Fibroblast of mammary gland (primary cell): ENCODE results near the gene ATXN7L1.

ENCODE experiments used
- DNase-seq: peaks from one replicate; pipeline ENCODE4 v3.0.0-alpha.2; 2010; ENCODE audit warnings: low read depth
- H3K4me3 ChIP-seq: 2 replicates; pipeline ENCODE4 v1.5.1; 2011; ENCODE audit warnings: low read depth, mild to moderate bottlenecking, low read length, moderate library complexity; ENCODE audit not compliant: control insufficient read depth
- TF ChIP-seq, protein P1 (sequence below): conservative IDR thresholded peaks from 2 replicates; pipeline ENCODE4 v1.5.1; 2011; ENCODE audit warnings: low read depth, low read length, inconsistent platforms; ENCODE audit not compliant: control insufficient read depth, insufficient read depth

The ATXN7L1 gene

GRCh38 chr7:105881439-105881838 is 5.0 kb upstream of the ATXN7L1 start:
- DNase-seq, result no peak
- H3K4me3 ChIP-seq, result no peak overlapping the region
- TF ChIP-seq, protein P1, sequence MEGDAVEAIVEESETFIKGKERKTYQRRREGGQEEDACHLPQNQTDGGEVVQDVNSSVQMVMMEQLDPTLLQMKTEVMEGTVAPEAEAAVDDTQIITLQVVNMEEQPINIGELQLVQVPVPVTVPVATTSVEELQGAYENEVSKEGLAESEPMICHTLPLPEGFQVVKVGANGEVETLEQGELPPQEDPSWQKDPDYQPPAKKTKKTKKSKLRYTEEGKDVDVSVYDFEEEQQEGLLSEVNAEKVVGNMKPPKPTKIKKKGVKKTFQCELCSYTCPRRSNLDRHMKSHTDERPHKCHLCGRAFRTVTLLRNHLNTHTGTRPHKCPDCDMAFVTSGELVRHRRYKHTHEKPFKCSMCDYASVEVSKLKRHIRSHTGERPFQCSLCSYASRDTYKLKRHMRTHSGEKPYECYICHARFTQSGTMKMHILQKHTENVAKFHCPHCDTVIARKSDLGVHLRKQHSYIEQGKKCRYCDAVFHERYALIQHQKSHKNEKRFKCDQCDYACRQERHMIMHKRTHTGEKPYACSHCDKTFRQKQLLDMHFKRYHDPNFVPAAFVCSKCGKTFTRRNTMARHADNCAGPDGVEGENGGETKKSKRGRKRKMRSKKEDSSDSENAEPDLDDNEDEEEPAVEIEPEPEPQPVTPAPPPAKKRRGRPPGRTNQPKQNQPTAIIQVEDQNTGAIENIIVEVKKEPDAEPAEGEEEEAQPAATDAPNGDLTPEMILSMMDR, result no peak

DNA sequence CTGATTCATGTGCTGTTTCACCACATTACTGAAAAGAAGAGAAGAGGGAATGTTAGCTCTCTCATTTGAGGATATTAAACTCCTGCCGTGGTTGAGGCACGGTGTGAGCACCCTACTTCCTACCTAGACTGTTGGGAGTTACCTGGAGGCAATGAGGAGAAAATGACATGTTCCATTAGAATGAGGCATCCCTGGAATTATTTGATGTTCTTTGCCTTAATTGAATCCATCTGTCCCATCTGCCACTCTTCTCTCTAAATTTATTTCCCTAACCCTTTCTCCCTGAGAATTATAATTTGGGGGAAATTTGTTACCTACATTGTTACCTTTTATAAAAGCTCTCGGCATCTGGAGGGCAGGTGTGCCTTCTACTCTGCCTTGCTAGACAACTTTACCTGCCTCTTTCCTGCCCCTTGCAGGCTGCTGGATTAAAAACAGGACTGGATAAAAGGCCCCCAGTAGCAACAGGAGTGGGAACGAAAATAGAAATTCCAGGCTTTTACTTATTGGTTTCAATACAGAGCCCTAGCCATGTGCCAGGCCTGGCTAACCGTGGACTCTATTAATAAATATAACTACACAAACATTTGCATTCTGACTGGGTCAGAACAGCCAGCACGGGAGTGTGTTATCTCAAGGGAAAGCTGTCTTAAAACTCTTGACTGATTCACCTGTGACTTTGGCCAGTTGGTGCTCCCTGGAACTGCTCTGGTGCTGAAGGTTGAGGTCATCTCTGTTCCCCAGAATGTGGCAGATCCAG is 4.4 kb upstream of the ATXN7L1 start:
- TF ChIP-seq, protein P1, result no peak
- H3K4me3 ChIP-seq, result no peak overlapping the region
- DNase-seq, result no peak

DNA sequence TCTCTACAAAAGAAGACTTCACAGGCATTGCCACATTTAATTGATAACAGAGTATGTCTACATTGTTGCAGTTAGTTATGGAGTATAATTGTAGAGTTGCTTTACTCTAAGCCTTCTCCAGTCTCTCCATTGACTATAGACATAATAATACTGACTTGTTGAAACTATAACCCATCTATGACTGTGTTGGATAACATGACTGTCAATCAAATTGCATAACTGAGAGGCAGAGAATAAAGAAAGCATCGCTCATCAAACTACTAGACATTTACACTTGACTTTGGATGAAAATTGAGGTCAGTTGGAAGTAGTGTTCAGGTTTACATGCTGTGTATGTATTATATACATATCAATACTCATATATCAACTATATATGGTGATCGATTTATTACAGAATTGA is 3.4 kb upstream of the ATXN7L1 start:
- TF ChIP-seq, protein P1, result no peak
- no peak for DNase-seq
- no peak overlapping the region for H3K4me3 ChIP-seq

DNA sequence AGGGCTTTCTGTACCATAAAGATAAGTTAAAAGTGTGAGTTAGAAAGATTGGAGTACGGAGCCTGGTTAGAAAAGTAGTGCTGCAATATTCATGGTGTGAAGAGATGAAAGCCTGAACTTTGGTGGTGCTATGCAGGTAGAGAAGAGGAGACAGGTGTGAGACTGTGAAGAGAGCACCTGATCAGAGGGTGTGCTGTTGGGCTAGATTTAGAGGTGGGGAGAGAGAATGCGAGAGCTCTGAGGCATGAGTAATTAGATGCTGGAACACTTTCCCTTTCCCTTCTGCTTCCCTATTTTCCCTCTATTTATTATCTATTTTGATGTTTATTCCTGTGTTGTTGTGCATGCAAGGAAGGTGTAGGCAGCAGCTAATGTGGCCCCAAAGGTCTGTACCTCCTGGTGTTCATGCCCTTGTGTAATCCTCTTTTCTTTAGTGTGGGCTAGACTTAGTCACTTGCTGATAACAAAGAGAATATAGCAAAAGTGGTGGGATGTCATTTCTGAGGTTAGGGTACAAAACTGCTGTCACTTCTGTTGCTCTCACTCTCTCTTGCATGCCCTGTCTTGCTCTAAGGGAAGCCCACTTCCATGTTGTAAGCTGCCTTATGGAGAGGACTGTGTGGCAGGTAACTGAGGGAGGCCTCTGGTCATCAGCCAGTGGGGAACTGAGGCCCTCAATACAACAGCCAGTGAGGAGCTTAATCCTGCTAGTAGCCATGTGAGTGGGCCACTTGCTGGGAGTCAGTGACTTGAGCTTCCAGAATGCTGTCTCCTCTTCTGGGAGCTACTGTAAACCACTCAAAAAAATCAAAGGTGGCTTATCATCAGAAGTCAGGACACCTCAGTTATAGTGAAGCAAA is 2.6 kb upstream of the ATXN7L1 start:
- no peak for DNase-seq
- H3K4me3 ChIP-seq, result no peak overlapping the region
- TF ChIP-seq, protein P1, result no peak

DNA sequence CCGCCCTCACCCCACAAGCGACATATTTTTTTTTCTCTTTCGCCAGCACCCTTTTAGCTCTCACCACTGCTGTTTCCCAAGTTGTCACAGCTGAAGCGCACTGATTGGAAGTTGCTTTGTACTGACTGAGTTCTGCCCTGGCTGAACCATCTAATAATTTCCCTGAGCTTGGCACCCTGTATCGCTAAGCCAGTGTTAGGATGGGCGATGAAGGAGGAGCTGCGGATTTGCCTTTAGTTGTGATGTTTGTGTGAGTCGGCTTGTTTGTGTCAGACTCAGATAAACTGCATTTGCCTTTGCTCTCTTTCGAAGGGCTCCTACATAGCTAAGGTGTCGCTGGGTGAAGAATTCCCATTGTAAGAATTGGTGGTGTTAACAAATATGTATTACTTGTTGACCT is 1.3 kb upstream of the ATXN7L1 start:
- peak; percentile 22 for DNase-seq
- H3K4me3 ChIP-seq, result peak overlapping the region; percentile 79
- TF ChIP-seq, protein P1, result no peak

DNA sequence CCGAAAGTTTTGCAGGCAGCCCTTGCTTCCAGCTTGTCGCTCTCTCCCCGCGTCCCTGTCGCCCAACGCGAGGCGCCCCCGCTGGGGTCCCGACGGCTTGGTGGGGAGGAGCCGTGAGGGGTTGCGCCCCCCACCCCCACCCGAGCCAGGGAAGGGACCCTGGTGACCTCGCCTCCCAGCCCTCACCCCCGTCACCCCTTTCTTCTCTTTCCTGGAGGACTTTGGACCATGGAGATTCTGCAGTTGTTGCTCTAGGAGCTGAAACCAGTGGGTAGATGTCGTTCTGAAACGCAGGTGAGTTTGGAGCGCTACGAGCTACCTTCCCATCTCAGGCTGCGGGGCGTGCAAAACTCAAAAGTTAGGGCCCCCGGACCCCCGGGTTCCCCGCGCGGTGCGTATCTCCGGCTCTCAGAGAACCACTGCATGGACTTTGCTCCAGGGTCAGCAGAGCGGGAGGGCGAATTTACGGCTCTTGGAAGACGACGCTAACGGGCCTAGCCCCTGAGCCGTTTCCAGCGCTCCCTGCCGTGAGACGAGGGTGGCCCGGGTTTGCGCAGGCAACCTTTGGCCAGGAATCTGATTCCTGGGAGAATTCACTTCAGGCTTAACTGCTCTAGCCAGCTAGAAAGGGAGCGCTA is 684 bp upstream of the ATXN7L1 start:
- peak; percentile 55 for DNase-seq
- TF ChIP-seq, protein P1, result peak; percentile 18
- H3K4me3 ChIP-seq, result peak overlapping the region; percentile 79
